ELR (cell line): ENCODE data around the gene DAB2IP.
A peak's percentile ranks its signal among the peaks of the same experiment; 100 is the strongest.
"Not testable (repeated sequence)": the region's sequence is repeated elsewhere in the genome, so short reads cannot be mapped to it uniquely, and the experiment has no call there.

Source experiments
- DNase-seq: peaks from one replicate; pipeline ENCODE4 v3.0.0-alpha.2; 2015; ENCODE audit warnings: low read depth

DAB2IP gene

DNA sequence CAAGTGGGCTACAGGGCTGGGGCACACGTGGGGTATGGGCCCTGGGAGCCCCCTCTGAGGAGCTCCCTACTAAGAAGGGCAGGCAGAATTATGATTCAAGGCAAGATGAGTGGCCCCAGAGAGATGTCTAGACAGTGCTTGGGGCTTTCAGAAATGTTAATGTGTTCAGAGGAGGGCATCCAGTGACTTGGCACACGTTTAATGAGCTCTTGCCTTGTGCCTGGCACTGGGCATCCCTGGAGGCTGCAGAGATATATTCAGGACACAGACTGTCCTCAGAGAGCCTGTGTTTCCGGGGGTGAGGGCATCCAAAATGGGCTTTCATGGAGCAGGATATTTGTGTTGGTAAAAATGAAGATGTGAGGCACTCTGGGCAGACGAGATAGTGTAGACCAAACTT, 25.4 kb upstream of the DAB2IP start:
- no peak for DNase-seq

DNA sequence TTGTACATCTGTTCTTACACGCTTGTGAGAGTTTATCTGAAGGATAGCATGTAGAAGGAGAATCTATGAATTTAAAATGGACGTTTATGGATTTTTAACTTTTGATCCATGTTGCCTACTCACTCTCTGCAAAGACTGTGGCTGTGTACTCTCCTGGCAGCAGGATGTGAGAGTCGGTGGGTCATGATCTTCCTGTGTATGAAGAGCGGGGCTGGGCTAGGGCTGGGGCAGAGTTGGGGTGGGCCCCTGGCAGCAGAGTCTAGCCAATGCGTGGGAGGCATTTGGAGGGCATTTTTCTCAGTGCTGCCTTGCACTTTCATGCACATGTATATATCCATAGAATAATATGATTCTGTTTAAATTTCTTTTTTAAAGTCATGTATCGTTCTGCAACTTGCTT, 24.0 kb upstream of the DAB2IP start:
- DNase-seq: no peak

DNA sequence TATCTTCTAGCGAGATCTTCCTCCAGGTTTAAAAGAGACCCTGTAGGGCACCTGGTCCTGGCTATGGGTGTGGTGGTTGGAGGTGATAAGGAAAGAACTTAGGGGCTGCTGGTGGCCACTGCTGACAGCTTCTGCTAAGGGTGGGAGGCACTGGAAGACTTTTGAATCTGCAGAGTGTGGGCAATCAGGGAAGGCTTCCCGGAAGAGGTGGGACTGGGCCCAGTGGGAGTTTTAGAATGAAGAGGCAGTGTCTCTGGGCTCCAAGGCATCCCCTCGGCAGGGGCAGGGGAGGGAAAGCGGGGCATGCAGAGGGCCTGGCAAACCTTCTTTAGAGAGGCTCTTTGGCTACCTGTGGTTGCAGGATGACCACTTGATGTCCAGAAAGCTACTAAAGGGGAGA, 23.0 kb upstream of the DAB2IP start:
- DNase-seq: no peak

DNA sequence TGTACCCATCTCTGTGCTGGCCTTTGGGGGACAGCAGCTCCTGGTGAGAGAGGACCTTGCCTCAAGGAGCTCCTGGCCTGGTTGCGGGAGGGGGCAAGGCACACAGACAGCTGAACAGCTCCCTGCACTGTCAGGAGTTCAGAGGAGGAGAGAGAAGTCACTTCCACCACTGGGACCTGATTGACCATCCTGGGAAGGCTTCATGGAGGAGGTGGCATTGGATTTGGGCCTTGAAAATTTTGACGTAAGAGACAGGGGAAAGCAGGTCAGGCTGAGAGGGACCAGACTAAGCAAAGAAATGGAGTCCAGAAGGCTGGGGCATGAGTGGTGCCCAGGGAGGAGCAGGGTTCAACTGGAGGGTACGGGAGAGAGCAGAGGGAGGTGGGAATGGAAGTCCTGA, 20.3 kb upstream of the DAB2IP start:
- no peak for DNase-seq

DNA sequence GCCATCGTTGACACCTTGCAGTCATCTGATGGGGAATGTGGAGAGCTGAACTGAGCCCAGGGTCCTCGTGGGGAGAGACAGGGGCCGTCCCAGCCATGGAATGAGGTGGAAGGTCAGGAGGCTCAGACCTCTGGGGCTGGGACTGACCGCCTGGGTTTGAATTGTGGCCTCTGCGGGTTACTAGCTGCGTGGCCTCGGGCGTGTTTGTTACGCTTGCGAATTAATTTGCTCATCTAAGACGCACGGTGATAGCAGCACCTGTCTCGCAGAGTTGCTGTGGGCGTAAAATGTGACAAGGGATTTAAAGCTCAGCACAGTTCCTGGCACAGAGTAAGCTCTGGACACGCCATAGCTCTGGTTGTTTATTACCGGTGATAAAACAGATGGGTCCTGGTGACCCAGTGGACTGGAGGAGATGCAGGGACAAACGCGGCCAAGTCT, 19.4 kb upstream of the DAB2IP start:
- DNase-seq: no peak

- no peak for DNase-seq
These were observed 18.2 kb upstream of the DAB2IP start for GRCh38 chr9:121633119-121633714.

GRCh38 chr9:121633736-121634135, 17.7 kb upstream of the DAB2IP start:
- DNase-seq: no peak

DNA sequence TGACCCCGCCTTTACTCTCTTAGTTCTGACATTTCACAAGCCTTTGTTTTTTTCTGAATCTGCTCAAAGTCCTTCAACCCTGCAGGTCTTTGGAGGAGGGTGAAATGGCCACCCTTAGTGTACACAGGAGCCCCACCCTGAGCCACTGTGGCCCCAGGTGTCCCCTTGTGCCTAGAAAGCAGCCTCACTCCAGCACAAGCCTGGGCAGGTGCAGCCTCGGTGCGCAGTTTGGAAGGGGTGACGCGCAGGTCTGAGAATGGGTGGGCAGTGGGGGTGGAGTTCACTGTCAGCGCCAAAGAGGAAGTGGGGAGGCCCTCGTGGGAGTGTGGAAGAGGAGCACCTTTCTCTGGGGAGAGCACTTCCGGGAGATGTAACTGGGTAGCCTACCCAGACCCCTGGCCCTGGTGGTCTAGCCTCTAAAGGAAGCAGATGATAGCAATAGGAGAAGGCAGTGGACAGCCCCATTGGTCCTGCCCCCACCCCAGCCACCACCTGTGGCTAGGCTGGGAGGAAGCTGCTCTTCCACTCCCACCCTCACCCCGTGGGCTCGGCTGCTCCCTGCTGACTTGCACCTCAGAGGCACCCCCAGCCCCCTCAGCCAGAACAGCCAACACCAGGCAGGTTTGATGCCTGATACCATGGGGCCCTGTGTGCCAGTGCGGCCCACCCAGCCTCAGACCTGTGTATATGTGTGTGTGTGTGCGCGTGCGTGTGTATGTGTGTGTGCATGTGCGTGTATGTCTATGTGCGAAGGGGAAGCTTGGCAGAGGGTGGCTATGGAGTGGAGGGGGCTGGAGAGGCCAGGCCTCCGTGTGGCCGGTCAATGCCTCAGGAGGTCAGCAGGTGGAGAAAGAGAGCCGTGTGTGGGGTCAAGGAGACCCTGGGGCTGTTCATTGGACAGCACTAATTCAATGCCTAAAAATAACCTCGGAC, 16.8 kb upstream of the DAB2IP start:
- DNase-seq: peak; percentile 51

DNA sequence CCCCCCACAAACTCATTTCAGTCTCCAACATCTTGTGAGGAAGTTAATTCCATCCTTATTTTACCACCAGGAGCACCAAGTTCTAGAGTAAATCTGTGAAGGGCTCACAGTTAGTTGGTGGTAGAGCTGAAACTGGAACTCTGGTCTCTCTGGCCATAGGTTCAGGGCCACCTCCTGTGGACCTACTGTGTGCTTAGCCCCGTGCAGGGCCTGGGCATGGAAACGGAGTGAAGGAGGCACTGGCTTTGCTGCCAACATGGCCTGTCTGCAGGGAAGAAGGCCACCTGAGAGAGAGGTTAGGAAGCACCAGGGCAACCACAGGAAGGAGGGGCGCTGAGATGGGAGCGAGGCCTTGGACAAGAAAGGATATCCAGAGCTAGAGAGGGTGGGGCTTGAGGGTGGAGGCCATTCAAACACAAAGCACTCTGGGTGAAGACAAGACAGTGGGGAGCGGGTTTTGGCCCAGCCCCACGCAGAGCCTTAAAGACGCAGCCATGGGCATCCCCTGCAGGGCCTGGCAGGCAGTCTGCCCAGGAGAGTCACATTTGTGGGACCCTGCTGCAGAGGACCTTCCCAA, 16.0 kb upstream of the DAB2IP start:
- DNase-seq: no peak

DNA sequence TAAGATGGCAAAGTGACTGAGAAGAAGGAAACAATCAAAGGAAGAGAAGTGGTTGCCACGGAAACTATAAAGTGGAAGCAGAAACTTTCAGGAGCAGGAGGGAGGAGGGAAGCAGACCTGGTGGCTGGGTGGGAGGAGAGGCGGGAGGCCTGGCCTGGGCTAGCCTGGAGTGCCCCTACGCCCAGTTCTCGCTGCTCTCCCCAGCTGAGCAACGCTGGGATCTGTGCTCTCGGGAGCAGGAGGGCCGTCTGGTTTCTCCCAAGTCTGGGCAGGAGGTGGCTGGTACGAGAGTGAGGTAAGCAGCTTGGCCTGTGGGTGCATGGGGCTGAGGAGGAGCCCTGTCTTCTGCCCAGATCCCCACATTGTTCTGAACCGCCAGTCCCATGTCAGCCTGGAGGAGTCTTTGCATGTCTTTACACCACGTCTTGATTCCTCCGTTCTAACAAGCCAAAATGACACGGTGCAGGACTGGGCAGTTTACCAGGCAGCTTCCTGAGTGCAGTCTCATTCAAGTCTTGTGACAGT, 15.0 kb upstream of the DAB2IP start:
- no peak for DNase-seq

DNA sequence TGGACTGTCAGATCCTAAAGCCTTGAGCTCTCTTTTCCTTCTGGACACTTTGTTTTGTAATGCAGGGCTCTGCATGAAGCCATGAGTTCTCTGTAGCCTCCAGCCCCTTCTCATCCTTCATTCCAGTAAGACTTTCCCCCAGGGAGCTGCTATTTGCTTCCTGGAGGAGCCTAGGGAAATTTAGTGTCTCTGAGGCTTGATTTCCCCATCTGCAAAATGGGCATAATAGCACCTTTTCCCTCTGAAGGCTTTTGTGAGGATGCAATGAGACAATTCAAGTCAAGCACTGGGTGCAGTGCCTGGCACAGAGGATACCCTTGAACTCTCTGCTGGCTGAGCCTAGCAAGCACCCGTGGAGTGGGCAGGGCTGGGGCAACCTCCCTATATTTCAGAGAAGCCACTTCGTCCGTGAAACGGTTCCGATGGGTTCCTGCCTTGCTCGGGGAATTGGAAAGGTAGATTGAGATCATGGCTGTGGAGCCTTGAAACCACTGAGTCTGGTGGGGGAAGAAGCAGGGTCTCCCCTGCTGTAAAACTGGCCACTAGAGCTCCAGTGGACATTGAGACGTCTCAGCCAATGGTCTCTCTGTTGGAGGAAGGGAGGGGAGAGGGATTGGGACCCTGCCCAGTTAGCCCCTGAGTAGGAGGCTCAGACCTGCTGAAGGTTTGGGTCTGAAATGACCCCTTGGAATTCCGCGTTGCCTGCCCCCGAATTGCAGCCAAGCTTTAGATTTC, 14.3 kb upstream of the DAB2IP start:
- DNase-seq: no peak

DNA sequence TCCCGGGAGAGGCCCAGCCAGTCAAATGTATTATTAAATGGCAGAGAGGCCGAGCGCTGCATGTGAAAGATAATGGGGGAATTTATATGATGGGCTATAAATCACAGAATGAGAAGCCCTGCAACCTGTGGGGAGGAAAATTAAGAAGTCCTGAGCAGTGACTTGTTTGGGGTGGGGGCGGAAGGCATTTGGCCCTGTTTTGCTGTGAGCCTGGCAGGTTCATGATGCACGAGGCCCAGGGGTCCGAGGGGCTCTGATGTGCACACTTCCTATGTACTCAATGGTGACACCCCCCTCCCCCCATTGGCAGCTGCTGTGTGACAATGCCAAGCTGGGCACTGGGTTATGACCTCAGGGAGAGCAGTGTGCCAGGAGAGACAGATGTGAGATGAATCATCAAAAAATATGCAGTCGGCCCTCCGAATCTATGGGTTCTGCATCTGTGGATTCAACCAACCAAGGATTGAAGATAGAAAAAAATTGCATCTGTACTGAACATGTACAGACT, 13.7 kb upstream of the DAB2IP start:
- DNase-seq: peak; percentile 44

GRCh38 chr9:121638399-121638798, 13.0 kb upstream of the DAB2IP start:
- no peak for DNase-seq

DNA sequence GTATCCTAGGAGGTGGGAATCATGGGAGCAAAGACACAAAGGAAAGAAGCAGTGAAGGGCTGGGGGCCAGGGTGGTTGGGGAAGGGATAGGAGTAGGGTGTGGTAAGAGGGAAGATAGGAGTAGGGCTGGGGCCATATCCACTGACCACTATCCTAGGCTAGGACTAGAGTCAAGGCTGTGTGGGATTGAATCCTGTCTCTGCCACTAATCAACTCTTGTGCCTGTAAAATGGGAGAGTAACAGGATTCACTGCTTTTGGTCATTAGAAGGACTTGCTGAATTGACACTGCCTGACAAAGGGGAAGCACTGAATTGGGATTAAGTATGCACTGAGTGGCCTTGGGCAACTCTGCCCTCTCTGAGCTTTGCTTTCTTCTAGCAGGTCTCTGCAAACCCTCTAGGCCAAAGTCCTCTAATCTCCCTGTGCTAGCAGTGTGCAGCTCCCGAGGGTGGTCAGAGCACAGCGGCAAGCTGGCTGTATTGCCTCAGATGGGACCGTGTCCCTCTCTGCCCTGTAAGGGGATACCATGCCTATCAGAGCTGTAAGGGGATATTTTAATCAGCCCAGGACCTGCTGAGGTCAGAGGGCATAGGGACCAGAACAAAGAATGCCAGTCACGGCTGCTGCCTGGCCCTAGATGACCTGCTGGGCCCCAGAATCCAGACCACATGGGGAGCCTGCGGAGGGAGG, 12.4 kb upstream of the DAB2IP start:
- no peak for DNase-seq

GRCh38 chr9:121639619-121640018, 11.8 kb upstream of the DAB2IP start:
- DNase-seq: no peak

DNA sequence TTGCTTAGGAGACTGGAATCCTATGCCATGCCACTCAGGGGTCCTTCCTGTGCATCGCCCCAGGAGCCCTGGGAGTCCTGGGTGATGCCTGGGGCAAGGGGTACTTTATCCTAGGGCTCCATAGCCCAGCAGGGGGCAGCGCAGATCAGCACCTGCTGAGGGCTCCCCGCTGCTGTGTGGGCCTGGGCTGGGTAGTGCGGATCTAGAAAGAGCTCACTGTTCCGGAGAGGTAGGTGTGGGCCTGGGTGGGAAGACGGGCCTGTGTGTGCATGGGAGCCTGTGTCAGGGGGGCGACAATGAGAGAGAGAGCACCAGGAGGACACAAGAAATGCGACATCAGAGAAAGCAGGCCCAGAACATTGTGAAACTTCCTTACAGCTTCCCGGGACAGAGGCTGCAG, 11.4 kb upstream of the DAB2IP start:
- DNase-seq: peak; percentile 59

DNA sequence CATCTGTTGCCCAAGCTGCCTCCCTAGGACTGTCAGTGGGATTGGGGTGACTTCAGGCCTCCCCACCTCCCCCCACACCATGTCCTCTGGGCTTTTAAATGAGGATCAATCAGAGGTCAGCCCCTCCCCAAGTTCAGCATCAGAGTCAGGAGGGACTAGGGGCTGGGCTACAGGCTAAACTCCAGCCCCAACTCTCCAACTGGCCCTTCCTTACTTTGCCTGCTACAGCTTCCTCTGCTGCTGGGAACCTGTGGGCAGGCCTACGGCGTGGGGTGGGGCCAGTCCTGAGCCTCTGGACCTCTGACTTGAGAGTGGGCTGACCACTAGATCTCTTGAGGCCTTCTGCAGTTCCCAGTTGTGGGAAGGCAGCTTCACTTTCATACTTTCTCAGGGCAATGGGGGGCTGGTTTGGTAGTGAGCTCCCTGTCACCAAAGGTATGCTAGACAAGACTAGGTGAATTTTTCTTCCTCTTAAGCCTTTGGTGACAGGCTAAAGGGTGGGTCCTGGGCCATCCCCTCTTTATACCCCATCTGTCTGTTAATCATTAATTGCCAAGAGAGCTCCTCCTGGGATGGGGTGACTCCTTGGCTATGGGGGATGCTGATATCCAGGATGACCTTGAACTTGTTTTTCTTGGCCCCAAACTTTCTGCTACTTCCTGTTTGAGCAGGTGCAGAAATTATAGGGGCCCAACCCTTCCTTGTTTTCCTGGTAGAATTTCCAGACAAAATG, 10.8 kb upstream of the DAB2IP start:
- DNase-seq: no peak

DNA sequence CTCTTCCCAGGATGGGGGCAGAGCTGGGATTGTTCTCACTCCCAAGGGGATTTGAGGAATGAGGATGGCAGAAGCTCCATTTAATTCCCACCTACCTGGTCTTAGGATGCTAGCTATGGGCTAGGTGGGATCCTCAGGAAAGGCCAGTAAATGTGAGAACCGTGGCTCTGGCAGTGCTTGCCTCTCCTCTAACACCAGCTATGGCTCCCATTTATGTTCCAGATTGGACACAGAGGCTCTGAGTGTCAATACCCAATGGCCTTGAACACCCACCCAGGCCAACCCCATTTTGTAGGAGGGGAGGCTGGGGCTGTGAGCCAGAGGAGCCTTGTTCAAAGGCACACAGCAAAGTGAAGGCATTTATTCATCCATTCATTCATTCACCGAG, 10.2 kb upstream of the DAB2IP start:
- DNase-seq: no peak

DNA sequence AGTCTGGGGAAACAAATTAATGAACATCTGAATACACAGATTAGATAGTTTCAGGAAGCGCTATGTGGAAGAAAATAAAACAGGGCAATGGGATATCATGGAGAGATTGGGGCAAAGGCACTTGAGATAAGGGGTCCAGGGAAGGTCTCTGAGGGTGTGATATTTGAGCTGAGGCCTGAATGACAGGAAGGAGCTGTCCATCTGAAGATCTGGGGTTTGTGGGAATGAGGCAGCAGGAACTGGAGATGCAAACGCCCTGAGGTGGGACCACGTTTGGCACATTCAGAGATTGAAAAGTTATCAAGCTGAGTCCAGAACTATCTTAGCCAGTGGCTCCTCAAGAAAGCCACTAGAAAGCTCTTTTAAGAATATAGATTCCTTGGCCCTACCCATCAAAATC, 8.7 kb upstream of the DAB2IP start:
- DNase-seq: no peak

DNA sequence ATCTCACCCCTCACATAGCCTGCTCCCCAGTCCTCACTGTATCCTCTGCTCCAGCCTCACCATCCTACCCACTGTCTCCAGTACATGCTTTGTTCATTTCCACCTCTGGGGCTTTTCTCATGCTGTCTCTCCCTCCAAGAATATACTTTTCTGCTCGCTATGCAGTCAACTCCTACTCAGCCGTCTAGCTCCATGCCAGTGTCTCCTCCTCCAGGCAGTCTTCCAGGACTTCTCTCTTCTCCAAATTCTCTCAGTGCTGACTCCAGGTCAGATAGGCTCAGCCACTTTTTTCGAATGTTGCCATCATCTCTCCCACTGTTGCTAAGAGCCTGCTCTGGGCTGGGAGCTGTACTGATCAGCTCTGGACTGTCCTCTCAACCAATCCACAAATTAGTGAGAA, 8.0 kb upstream of the DAB2IP start:
- no peak for DNase-seq

- DNase-seq: not testable (repeated sequence)
These were observed 7.4 kb upstream of the DAB2IP start for GRCh38 chr9:121644040-121644439.
